ENCODE measurements around the gene FKBP10.
"Not testable (repeated sequence)": the region's sequence is repeated elsewhere in the genome, so short reads cannot be mapped to it uniquely, and the experiment has no call there.

FKBP10 gene

DNA sequence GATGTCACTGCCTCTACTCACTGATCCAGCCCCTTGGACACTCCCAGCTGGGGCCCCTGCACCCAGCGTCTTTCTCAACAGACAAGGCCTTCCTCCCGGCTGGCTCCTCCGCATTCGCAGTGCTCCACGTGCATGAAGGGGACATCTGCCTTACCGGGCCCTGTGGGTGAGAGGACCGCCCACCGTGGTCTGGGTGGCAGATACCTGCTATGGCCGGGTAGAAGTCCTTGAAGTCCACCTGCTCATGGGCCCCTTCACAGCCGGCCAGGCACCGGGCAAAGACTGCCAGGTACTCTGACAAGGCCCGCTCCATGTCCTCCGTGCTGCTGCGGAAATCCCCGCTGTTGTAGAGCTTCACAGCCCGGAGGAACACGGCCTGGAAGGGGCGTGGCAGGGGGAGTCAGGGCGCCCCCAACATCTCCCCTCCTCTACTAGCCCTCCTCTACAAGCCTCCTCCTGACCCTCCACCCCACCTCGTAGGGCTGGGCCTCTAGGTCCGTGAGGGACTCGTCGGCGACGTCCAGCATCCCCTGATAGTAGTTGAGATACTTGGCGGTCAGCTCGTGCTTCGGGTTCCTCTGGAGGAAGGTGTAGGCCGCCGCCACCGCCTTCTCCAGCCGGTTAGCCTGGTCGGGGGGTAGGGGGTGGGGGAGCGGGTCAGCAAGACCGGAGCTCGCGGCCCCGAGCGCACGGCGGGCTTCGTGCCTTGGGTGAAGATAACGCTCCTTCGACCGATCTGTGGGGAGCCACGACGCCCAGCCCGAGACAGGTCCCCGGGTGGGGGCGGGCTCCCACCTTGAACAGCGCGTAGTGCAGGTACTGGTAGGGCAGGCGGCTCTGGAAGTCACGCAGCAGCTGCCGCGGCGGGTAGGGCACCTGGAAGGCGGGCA lies 1.9 kb upstream of the FKBP10 start:
- DNase-seq (ENCODE audit: low spot score) = no peak

DNA sequence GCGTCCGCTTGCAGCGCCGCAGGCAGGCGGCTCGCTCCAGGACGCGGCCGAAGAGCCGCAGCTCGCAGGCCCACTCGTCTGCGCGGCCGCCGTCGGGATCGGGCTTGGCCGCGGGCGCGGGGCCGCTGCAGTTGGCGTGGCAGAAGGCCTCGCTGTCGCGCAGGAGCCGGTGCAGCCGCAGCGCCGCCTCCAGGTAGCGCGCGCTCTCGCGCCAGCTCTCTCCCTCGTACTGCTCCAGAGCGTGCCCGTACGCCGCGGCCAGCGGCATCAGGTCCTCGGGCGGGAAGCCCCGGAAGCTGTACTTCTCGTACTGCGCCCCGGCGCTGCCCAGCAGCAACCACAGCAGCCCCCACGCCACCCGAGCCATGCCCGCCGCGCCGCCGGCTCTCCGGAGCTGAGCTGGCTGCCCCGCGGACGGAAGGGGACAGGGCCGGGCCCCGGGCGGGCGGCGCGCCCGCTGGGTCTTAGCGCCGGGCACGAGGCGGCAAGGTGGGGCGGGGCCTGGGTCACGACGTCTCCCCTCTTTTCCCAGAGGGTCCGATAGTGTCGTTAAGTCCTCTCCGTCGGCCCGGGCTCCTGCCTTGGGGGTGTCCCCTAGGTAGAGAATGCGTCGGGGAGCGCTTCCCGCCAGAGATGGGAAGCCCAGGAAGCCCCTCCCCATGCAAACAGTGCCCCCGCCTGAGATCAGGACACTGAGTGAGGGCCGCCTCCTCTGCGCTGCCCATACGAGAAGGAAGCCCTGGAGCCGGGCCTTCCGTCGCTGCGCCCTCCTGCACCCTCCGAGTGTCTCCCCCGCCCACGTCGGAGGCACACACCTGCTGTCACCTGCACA lies 1.0 kb upstream of the FKBP10 start, which contains the start of gene P3H4:
P3H4 (minus strand) TSS at position 401 of the 832 bp plus-strand sequence; CDS start at position 367, 34 bp downstream.
- DNase-seq (ENCODE audit: low spot score) = peak; percentile 75

DNA sequence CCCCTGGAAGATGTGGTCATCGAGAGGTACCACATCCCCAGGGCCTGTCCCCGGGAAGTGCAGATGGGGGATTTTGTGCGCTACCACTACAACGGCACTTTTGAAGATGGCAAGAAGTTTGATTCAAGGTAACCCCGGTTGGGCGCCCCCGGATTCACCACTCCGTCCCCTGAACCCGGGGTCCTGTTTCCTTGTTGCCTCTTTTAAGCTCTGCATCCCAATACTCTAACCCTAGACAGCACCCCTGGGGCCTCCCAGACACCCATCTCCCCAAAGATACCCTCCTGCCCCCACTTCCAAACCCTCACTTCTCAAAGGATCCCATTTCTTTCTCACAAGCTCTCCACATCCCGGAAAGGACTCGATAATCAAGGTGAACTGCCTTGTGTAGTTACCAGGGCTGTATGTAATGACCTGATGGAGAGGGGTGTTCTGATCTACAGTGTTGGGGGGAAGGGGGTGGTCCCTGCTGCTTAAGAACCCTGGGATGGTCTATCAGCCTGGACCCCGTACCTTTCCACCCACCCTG lies 412 bp downstream of the FKBP10 start:
- no peak for DNase-seq (ENCODE audit: low spot score)

DNA sequence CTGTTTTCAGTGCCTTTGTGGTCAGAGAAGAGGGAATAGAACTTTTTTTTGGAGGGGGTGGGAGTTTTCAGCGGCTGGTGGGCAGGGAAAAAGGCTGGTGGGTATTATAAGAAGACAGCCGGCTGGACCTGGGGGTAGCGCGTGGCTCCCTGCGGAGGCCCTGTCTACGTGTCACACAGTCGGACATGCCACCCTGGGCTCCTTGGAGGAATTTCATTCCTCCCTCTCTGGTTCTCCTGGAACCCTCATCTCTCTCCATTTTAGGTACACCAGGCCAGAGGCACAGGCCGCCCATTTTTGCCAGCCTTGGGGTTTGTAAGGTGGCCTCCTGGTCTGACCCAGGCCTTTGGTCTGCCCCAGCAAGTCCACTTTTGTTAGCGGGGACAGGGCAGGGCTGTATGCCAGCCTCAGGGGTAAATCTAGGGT lies 908 bp downstream of the FKBP10 start:
- DNase-seq (ENCODE audit: low spot score) = no peak

DNA sequence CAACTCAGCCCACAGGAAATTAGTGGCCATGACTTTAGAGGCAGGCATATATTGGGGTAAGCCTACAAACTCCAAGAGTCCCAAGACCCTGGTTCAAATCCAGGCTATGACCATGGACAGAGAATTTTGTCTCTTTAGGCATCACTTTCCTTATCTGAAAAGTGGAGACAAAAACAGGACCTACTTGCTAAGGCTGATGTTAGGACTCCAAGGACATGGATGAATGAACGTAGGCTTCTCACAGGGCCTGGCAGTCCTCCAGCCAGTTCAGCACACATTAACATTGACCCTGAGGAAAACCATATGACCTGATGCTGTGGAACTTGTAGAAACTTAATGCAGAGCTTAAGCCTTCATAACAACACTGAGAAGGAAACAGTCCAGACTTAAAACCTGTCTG lies 1.4 kb downstream of the FKBP10 start:
- DNase-seq (ENCODE audit: low spot score) = no peak

DNA sequence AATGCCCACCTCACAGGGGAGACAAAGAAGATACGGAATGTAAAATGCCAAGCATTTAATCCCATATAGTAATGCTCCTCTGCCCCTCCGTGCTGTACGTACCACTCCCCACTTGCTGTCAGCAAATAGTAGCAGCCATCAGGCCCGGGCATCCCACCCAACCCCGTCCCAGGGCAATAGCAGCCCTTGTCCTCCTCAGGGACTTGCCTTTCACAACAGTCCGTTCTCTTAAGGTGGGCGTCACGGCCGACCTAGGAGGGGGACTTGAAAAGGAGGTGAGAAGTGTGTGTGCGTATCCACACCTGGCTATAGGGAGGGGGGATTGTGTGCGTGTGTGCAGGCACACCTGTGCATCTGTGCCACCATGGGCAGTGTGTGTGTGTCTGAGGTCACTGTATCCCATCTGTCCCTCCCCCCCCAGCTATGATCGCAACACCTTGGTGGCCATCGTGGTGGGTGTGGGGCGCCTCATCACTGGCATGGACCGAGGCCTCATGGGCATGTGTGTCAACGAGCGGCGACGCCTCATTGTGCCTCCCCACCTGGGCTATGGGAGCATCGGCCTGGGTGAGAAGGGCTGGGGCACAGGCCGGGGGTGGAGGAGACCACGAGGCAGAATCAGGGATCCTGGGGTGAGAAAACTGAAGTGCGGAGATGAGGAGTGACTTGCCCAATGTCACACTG lies 4.0 kb downstream of the FKBP10 start:
- no peak for DNase-seq (ENCODE audit: low spot score)

DNA sequence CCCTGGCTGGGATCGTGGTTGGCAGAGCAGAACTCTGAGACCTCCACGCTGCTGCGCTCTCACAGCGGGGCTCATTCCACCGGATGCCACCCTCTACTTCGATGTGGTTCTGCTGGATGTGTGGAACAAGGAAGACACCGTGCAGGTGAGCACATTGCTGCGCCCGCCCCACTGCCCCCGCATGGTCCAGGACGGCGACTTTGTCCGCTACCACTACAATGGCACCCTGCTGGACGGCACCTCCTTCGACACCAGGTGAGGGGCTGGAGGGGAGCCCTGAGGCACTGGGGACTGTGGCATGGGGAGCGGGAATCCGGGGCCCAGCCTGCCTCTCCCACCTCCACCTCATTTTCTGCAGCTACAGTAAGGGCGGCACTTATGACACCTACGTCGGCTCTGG lies 5.2 kb downstream of the FKBP10 start:
- DNase-seq (ENCODE audit: low spot score) = no peak

DNA sequence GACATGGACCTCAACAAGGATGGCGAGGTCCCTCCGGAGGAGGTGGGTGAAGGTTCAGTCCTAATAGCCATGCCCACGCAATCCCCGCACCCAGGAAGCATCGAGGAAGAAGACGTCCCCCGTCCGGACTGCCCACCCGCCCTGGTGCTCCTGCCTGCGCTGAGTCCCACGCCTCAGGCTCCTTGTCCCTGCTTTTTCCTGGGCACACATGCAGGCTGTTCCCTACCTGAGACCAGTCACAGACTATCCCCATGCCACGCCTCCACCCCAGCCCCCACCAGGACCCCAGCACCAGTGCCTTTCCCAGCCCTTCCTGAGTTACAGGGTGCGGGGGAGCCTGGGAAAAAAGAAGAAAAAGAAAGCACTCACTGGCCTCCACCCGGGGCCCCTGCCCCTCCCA lies 9.0 kb downstream of the FKBP10 start:
- DNase-seq (ENCODE audit: low spot score) = no peak

DNA sequence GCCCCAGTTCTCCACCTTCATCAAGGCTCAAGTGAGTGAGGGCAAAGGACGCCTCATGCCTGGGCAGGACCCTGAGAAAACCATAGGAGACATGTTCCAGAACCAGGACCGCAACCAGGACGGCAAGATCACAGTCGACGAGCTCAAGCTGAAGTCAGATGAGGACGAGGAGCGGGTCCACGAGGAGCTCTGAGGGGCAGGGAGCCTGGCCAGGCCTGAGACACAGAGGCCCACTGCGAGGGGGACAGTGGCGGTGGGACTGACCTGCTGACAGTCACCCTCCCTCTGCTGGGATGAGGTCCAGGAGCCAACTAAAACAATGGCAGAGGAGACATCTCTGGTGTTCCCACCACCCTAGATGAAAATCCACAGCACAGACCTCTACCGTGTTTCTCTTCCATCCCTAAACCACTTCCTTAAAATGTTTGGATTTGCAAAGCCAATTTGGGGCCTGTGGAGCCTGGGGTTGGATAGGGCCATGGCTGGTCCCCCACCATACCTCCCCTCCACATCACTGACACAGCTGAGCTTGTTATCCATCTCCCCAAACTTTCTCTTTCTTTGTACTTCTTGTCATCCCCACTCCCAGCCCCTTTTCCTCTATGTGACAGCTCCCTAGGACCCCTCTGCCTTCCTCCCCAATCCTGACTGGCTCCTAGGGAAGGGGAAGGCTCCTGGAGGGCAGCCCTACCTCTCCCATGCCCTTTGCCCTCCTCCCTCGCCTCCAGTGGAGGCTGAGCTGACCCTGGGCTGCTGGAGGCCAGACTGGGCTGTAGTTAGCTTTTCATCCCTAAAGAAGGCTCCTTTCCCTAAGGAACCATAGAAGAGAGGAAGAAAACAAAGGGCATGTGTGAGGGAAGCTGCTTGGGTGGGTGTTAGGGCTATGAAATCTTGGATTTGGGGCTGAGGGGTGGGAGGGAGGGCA lies 9.7 kb downstream of the FKBP10 start:
- no peak for DNase-seq (ENCODE audit: low spot score)

DNA sequence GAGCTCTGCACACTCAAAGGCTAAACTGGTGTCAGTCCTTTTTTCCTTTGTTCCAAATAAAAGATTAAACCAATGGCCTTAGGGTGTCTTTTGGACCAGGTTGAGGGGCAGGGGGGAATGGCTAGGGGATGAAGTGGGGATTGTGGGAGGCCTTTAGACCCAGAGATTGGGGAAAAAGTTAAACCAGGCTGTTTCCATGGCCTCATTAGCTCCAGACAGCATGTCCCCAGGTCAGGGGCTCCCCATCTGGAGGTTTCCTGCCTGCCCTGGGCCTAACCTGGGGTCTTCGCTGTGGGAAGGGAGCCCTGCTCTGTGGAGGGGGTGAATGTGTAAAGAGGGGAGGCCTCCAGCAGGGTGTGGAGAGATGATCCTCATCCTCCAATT lies 10.3 kb downstream of the FKBP10 start:
- no peak for DNase-seq (ENCODE audit: low spot score)

DNA sequence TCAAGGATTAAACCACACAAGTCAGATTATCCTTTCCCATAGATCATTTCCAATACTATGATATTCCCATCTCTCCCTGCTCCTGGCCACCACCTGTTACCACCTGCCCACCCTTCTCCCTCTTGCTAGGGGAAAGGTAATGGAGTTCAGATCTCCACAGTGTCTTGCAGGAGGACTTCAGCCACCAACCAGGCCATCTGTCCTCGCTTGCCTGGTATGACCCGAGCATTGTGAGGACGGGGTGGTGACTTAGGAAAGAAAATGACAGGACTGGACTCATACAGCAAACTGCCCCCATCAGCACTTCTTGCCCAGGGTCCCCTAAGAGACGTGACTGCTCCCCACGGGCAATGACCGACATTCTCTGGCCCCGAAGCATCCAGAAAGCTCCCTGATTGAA lies 10.8 kb downstream of the FKBP10 start:
- no peak for DNase-seq (ENCODE audit: low spot score)

DNA sequence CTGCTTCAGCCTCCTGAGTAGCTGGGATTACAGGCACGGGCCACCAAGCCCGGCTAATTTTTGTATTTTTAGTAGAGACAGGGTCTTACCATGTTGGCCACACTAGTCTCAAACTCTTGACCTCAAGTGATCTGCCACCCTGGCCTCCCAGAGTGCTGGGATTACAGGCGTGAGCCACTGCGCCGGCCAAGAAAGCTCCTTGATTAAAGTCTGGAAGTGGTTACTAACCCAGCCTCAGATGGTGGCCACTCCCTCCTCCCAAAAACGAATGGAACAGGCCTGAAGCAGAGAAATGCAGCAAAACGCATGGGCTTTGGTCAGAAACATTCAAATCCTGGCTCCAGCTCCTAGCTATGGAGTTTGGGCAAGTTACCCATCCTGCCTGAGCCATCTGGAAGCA lies 11.3 kb downstream of the FKBP10 start:
- DNase-seq (ENCODE audit: low spot score) = no peak

DNA sequence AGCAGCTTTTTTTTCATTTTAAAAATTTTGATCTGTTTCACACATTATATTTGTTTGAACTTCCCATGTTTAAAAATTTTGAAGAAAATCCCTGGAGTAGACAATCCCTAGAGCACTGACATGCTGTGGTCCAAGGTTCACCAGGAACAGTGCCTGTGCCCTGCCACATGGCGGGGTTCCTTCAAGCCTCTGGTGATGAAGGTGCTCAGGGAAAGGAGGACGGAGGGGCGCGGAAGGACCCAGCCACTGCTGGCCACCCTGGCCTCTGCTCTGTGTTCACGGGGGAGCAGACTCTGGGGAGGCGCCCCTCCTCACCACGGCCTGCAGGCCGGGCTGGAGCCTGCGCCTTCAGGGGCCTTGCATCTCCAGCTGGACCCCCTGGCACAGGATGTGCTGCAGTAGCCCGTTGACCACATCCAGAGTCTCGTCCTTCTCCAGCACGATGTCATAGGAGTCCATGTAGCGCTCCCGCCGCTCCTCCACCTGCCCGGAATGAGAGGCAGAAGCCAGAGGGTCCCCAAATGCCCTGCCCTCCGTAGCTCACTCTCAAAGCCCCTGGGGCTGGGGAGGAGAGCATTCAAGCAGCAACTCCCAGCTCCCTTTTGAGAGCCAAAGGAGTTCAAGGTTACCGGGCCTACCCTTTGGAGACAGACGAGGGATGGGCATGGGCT lies 12.5 kb downstream of the FKBP10 start:
- no peak for DNase-seq (ENCODE audit: low spot score)

DNA sequence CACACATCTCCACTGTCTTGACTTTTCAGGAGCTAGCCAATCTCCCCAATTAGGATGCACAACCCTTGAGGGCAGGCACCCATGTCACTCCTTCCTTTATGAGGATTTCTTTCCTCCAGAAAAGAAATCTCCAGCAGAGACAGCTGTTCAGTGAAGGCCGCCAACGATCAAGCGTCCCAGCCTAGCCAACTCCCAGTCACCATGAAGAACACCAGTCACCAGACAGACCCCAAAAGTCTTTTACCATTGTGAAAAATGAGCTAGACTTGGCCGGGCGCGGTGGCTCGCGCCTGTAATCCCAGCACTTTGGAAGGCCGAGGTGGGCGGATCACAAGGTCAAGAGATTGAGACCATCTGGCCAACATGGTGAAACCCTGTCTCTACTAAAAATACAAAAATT lies 17.2 kb downstream of the FKBP10 start:
- not testable (repeated sequence) for DNase-seq (ENCODE audit: low spot score)

DNA sequence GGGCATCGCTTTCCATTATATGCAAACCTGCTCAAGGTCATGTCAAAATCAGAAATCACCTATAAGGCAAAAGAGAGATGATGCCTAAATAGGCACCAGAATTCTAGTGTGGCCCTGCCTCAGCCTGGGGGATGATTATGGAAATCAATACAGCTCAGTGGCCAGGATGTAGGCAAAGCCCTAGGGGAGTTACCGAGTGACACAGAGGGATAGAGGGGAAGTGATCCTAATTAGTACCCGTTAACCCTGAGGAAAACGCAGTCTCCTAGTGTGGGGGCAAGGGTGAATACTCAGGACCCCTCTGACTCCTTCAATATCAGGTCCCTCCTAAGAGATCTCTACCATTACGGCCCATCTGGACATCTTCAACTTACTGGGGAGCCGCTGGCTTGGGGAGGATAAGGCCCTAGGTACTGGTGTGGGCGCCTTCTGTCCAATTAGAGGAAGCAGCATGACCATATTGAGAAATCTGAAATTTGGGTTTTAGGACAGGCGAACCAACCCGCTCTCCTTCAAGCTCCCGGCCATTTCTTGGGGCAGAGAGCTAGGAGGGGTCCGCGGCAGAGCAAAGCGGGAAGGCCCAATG lies 22.5 kb downstream of the FKBP10 start:
- DNase-seq (ENCODE audit: low spot score) = no peak

DNA sequence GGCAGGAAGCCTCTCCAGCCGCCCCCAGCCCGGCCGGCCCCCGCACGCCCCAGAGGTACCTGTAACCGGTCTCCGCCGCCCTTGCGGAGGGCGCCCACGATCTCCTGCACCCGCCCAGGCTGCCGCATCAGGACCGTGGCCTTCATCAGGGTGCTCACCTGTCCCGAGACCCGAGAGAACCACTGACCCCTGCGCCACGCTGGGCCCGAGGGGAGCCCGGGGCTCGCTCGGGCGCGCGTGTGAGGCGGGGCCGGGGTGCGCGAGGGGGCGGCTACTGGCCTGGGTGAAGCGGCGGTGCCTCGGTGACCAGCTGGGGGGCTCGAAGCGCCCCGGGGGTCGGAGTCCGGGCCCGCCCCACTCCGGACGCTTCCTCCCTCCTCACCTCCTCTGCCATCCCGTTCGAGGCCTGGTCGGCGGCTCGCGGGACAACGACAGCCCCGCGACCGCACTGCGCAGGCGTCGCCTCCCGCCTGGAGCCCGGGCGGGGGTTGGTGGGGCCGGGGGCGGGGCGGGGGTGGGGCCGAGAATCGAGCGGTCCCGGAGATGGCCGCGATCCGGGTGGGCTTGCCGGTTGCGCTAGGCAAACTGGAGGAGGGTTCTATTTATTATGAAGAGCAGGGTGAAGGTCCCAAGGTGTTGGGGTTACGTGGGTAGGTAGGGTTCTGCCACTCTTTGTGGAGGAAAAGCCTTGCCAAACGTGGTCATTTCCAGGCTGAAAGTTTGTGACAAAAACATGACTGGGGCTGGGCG lies 23.2 kb downstream of the FKBP10 start, which contains the start of gene NT5C3B:
NT5C3B (minus strand) TSS at position 433 of the 750 bp plus-strand sequence; CDS start at position 394, 39 bp downstream.
- peak; percentile 63 for DNase-seq (ENCODE audit: low spot score)

DNA sequence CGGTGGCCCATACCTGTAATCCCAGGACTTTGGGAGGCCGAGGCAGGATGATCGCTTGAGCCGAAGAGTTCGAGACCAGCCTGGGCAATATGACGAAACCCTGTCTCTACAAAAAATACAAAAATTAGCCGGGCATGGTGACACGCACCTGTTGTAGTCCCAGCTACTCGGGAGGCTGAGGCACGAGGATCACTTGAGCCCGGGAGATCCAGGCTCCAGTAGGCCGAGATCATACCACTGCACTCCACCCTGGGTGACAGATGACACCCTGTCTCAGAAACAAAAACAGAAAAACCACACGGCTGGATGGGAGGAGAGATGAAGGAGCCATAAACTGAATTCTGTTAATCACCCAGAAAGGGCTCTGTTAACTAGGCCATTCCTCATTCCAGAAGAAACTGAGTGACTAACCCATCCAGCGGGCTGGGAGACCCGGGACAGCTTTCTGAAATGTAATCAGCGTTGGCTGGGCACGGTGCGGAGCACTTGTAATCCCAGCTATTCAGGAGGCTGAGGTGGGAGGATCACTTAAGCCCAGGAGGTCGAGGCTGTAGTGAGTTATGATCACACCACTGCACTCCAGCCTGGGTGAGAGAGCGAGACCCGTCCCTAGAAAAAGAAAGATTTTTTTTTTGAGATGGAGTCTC lies 23.9 kb downstream of the FKBP10 start:
- no peak for DNase-seq (ENCODE audit: low spot score)

DNA sequence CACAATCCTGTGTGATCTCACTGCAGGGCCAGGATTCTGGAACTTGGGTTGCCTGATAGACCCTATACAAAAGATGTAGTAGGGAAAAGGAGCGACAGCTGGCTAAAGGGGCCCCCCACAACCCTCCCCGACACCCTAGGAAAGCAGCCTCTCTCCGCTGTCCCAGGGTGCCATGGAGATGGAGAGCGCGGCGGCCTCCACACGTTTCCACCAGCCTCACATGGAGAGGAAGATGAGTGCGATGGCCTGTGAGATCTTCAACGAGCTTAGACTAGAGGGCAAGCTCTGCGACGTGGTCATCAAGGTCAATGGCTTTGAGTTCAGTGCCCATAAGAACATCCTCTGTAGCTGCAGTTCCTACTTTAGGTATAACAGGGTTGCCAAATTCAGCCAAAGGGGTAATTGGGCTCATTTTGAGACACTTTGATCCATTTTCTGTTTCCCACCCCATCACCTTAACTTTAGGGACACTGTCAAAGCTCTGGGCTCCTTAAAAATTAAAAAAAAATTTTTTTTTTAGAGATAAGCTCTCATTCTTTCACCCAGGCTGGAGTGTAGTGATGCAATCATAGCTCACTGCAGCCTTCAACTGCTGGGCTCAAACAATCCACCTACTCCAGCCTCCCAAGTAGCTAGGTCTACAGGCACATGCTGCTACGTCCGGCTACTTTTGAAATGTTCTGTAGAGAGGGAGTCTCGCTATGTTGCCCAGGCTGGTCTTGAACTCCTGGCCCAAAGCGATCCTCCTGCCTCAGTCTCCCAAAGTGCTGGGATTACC lies 25.1 kb downstream of the FKBP10 start, which contains the start of gene KLHL10:
KLHL10 (plus strand) TSS at position 65 of the 778 bp plus-strand sequence; CDS start at position 173, 108 bp downstream.
- no peak for DNase-seq (ENCODE audit: low spot score)
